ENCODE measurements around the gene EFCAB13. TPM values are rescaled to one million over a fixed set of nuclear protein-coding genes. Genes with fewer than 3 reads are reported as not detected.
A peak's percentile ranks its signal among the peaks of the same experiment; 100 is the strongest.

EFCAB13 gene
- total RNA-seq, 1 donor from 2014 or later: 5.2 TPM

GRCh38 chr17:47301831-47302230 is 21.9 kb upstream of the EFCAB13 start:
- Histone ChIP-seq H3K4me3 (ENCODE audit: low read length in 3 of 3) (no peak overlapping the region), H3K4me1 (ENCODE audit: control insufficient read depth in 3 of 3, insufficient read depth in 3 of 3, low read length in 3 of 3) (peaks cover 0 to 4% (median 0%) of the 10 kb centered on the region in 3 donors), H3K36me3 (ENCODE audit: control insufficient read depth in 3 of 3, insufficient read depth in 3 of 3, low read length in 3 of 3) (peaks cover 0 to 9% (median 2%) of the 10 kb centered on the region in 3 donors), H3K27ac (ENCODE audit: low read depth, low read length) (no peak overlapping the region), H3K9ac (ENCODE audit: low read depth in 1 of 3, low read length in 3 of 3) (no peak overlapping the region), H3K27me3 (ENCODE audit: control insufficient read depth in 3 of 3, insufficient read depth in 3 of 3, low read length in 3 of 3) (no peaks in the 10 kb centered on the region), H3K9me3 (ENCODE audit: control insufficient read depth in 3 of 3, low read length in 3 of 3) (no peaks in the 10 kb centered on the region)

- H3K36me3 ChIP-seq (ENCODE audit: control insufficient read depth in 3 of 3, insufficient read depth in 3 of 3, low read length in 3 of 3): peaks cover 0 to 9% (median 2%) of the 10 kb centered on the region in 3 donors
- H3K4me3 ChIP-seq (ENCODE audit: low read length in 3 of 3): no peak overlapping the region
- H3K27ac ChIP-seq (ENCODE audit: low read depth, low read length): no peak overlapping the region
- no peaks in the 10 kb centered on the region for H3K9me3 ChIP-seq (ENCODE audit: control insufficient read depth in 3 of 3, low read length in 3 of 3)
- H3K27me3 ChIP-seq (ENCODE audit: control insufficient read depth in 3 of 3, insufficient read depth in 3 of 3, low read length in 3 of 3): no peaks in the 10 kb centered on the region
- peaks cover 0 to 4% (median 0%) of the 10 kb centered on the region in 3 donors for H3K4me1 ChIP-seq (ENCODE audit: control insufficient read depth in 3 of 3, insufficient read depth in 3 of 3, low read length in 3 of 3)
- no peak overlapping the region for H3K9ac ChIP-seq (ENCODE audit: low read depth in 1 of 3, low read length in 3 of 3)
Observed at GRCh38 chr17:47304186-47304585, 19.6 kb upstream of the EFCAB13 start.

GRCh38 chr17:47305302-47305923 is 18.3 kb upstream of the EFCAB13 start:
- H3K9me3 ChIP-seq (ENCODE audit: control insufficient read depth in 3 of 3, low read length in 3 of 3): no peaks in the 10 kb centered on the region
- H3K36me3 ChIP-seq (ENCODE audit: control insufficient read depth in 3 of 3, insufficient read depth in 3 of 3, low read length in 3 of 3): peaks cover 0 to 6% (median 2%) of the 10 kb centered on the region in 3 donors
- H3K27ac ChIP-seq (ENCODE audit: low read depth, low read length): peak overlapping the region; percentile 54
- H3K9ac ChIP-seq (ENCODE audit: low read depth in 1 of 3, low read length in 3 of 3): no peak overlapping the region
- peaks cover 0 to 4% (median 0%) of the 10 kb centered on the region in 3 donors for H3K4me1 ChIP-seq (ENCODE audit: control insufficient read depth in 3 of 3, insufficient read depth in 3 of 3, low read length in 3 of 3)
- no peak overlapping the region for H3K4me3 ChIP-seq (ENCODE audit: low read length in 3 of 3)
- no peaks in the 10 kb centered on the region for H3K27me3 ChIP-seq (ENCODE audit: control insufficient read depth in 3 of 3, insufficient read depth in 3 of 3, low read length in 3 of 3)

- peaks cover 0 to 2% (median under 1%) of the 10 kb centered on the region in 3 donors for H3K4me1 ChIP-seq (ENCODE audit: control insufficient read depth in 3 of 3, insufficient read depth in 3 of 3, low read length in 3 of 3)
- H3K9me3 ChIP-seq (ENCODE audit: control insufficient read depth in 3 of 3, low read length in 3 of 3): no peaks in the 10 kb centered on the region
- no peak overlapping the region for H3K9ac ChIP-seq (ENCODE audit: low read depth in 1 of 3, low read length in 3 of 3)
- no peaks in the 10 kb centered on the region for H3K36me3 ChIP-seq (ENCODE audit: control insufficient read depth in 3 of 3, insufficient read depth in 3 of 3, low read length in 3 of 3)
- no peak overlapping the region for H3K27ac ChIP-seq (ENCODE audit: low read depth, low read length)
- H3K27me3 ChIP-seq (ENCODE audit: control insufficient read depth in 3 of 3, insufficient read depth in 3 of 3, low read length in 3 of 3): no peaks in the 10 kb centered on the region
- H3K4me3 ChIP-seq (ENCODE audit: low read length in 3 of 3): no peak overlapping the region
Observed at GRCh38 chr17:47310186-47310733, 13.5 kb upstream of the EFCAB13 start.

GRCh38 chr17:47311420-47311819 is 12.3 kb upstream of the EFCAB13 start:
- peaks cover 0 to 5% (median 4%) of the 10 kb centered on the region in 3 donors for H3K4me1 ChIP-seq (ENCODE audit: control insufficient read depth in 3 of 3, insufficient read depth in 3 of 3, low read length in 3 of 3)
- no peak overlapping the region for H3K4me3 ChIP-seq (ENCODE audit: low read length in 3 of 3)
- H3K27ac ChIP-seq (ENCODE audit: low read depth, low read length): no peak overlapping the region
- no peak overlapping the region for H3K9ac ChIP-seq (ENCODE audit: low read depth in 1 of 3, low read length in 3 of 3)
- no peaks in the 10 kb centered on the region for H3K36me3 ChIP-seq (ENCODE audit: control insufficient read depth in 3 of 3, insufficient read depth in 3 of 3, low read length in 3 of 3)
- no peaks in the 10 kb centered on the region for H3K9me3 ChIP-seq (ENCODE audit: control insufficient read depth in 3 of 3, low read length in 3 of 3)
- H3K27me3 ChIP-seq (ENCODE audit: control insufficient read depth in 3 of 3, insufficient read depth in 3 of 3, low read length in 3 of 3): no peaks in the 10 kb centered on the region

DNA sequence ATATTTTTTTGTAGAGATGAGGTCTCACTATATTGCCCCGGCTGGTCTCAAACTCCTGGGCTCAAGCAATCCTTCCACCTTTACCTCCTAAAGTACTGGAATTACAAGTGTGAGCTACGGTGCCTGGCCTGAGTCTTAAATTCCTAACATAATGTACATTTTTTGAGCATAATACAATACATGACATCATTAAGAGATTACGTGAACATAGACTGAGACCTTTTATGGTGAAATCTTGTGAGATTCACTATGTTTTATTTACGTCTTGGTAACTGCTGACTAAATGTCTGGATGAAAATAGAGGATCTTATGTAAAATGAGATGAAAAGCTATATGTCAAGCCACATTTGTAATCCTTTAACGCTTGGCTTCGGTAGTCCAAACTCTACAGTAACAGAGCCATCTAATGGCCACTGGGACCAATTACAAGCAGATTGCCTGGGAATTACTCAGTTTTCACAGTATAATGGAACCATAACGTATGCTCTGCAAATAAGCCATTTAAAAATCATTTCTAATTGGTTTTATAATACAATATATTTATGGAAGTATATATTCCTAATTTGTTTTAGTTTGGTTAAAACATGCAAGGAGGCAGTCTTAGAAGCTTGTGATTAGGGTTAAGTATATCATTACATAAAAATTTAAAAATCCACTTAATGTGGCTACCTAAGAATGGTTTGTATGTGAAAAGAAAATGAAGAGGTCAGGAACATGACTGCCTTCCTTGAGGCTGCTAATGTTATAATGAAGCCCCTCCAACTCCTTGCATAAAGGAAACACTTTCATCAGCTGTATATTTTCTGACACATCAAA is 8.1 kb upstream of the EFCAB13 start:
- Histone ChIP-seq H3K27me3 (ENCODE audit: control insufficient read depth in 3 of 3, insufficient read depth in 3 of 3, low read length in 3 of 3) (no peaks in the 10 kb centered on the region), H3K36me3 (ENCODE audit: control insufficient read depth in 3 of 3, insufficient read depth in 3 of 3, low read length in 3 of 3) (no peaks in the 10 kb centered on the region), H3K4me3 (ENCODE audit: low read length in 3 of 3) (no peak overlapping the region), H3K4me1 (ENCODE audit: control insufficient read depth in 3 of 3, insufficient read depth in 3 of 3, low read length in 3 of 3) (peaks cover 0 to 5% (median 4%) of the 10 kb centered on the region in 3 donors), H3K9me3 (ENCODE audit: control insufficient read depth in 3 of 3, low read length in 3 of 3) (no peaks in the 10 kb centered on the region), H3K9ac (ENCODE audit: low read depth in 1 of 3, low read length in 3 of 3) (no peak overlapping the region), H3K27ac (ENCODE audit: low read depth, low read length) (no peak overlapping the region)

DNA sequence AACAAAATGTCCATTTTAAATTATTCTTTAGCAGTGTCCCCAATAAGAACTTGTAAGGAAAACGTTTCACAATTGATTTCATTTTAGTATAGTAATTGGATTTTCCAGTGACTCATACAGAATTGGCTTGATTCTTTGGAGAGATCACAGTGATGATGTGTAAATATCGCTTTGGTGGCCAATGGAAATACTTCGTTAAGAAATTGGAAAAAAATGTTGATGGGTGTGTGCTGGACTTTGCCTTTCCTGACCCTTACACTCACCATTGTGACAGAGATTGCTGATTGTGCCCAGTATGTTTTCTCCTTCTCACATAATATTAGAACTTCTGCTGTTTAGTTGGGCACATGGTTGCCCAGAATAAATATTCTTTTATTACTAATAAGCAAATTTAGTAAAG is 7.4 kb upstream of the EFCAB13 start:
- Histone ChIP-seq H3K27ac (ENCODE audit: low read depth, low read length) (no peak overlapping the region), H3K36me3 (ENCODE audit: control insufficient read depth in 3 of 3, insufficient read depth in 3 of 3, low read length in 3 of 3) (no peaks in the 10 kb centered on the region), H3K4me3 (ENCODE audit: low read length in 3 of 3) (no peak overlapping the region), H3K27me3 (ENCODE audit: control insufficient read depth in 3 of 3, insufficient read depth in 3 of 3, low read length in 3 of 3) (no peaks in the 10 kb centered on the region), H3K4me1 (ENCODE audit: control insufficient read depth in 3 of 3, insufficient read depth in 3 of 3, low read length in 3 of 3) (peaks cover 0 to 5% (median 4%) of the 10 kb centered on the region in 3 donors), H3K9me3 (ENCODE audit: control insufficient read depth in 3 of 3, low read length in 3 of 3) (peaks cover 0 to 2% (median 2%) of the 10 kb centered on the region in 3 donors), H3K9ac (ENCODE audit: low read depth in 1 of 3, low read length in 3 of 3) (no peak overlapping the region)

- Histone ChIP-seq H3K9ac (ENCODE audit: low read depth in 1 of 3, low read length in 3 of 3) (no peak overlapping the region), H3K9me3 (ENCODE audit: control insufficient read depth in 3 of 3, low read length in 3 of 3) (peaks cover 0 to 2% (median 2%) of the 10 kb centered on the region in 3 donors), H3K36me3 (ENCODE audit: control insufficient read depth in 3 of 3, insufficient read depth in 3 of 3, low read length in 3 of 3) (no peaks in the 10 kb centered on the region), H3K4me1 (ENCODE audit: control insufficient read depth in 3 of 3, insufficient read depth in 3 of 3, low read length in 3 of 3) (peaks cover 0 to 5% (median 4%) of the 10 kb centered on the region in 3 donors), H3K27ac (ENCODE audit: low read depth, low read length) (no peak overlapping the region), H3K27me3 (ENCODE audit: control insufficient read depth in 3 of 3, insufficient read depth in 3 of 3, low read length in 3 of 3) (no peaks in the 10 kb centered on the region), H3K4me3 (ENCODE audit: low read length in 3 of 3) (no peak overlapping the region)
Observed at GRCh38 chr17:47317119-47317518, 6.6 kb upstream of the EFCAB13 start.

DNA sequence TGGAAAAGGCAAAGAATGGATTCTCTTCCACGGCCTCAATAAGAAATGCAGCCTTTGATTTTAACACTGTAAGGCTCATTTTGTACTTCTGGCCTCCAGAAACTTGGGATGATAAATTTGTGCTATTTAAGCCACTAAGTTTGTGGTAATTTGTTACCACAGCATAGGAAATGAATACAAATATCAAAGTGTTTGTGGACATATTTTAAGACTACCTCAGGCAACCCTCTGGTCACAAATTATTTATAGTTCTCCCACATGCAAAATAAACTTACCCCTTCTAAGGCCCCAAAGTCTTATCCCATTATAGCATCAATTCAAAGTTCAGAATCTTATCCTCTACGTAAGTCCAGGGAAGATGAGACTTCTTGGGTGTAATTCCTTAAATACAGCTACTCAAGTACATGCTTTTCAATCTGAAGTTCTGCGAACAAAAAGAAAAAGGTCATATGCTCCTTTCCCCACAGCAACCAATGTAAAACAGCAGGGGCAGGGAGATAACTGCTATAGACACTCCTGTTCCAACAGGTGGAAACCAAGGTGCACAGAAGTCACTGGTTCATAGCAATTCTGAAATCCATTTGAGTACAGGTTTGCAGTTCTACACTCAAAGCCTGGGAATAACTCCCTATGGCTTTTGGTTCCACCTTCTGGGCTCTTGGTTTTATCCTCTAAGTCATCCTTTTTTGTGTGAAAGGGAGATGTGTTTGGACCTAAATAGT is 5.4 kb upstream of the EFCAB13 start:
- H3K4me3 ChIP-seq (ENCODE audit: low read length in 3 of 3): no peak overlapping the region
- H3K27ac ChIP-seq (ENCODE audit: low read depth, low read length): no peak overlapping the region
- H3K4me1 ChIP-seq (ENCODE audit: control insufficient read depth in 3 of 3, insufficient read depth in 3 of 3, low read length in 3 of 3): peaks cover 0 to 6% (median 6%) of the 10 kb centered on the region in 3 donors
- no peaks in the 10 kb centered on the region for H3K27me3 ChIP-seq (ENCODE audit: control insufficient read depth in 3 of 3, insufficient read depth in 3 of 3, low read length in 3 of 3)
- H3K9me3 ChIP-seq (ENCODE audit: control insufficient read depth in 3 of 3, low read length in 3 of 3): peaks cover 0 to 2% (median 2%) of the 10 kb centered on the region in 3 donors
- H3K36me3 ChIP-seq (ENCODE audit: control insufficient read depth in 3 of 3, insufficient read depth in 3 of 3, low read length in 3 of 3): no peaks in the 10 kb centered on the region
- no peak overlapping the region for H3K9ac ChIP-seq (ENCODE audit: low read depth in 1 of 3, low read length in 3 of 3)
